ENCODE measurements around the gene CCK. TPM values are rescaled to one million over a fixed set of nuclear protein-coding genes. Genes with fewer than 3 reads are reported as not detected.

CCK gene
- polyA plus RNA-seq, 1 donor (not counting 4 experiments of a cell fraction or from before 2014, with no cell fraction given), result 8.2 TPM

DNA sequence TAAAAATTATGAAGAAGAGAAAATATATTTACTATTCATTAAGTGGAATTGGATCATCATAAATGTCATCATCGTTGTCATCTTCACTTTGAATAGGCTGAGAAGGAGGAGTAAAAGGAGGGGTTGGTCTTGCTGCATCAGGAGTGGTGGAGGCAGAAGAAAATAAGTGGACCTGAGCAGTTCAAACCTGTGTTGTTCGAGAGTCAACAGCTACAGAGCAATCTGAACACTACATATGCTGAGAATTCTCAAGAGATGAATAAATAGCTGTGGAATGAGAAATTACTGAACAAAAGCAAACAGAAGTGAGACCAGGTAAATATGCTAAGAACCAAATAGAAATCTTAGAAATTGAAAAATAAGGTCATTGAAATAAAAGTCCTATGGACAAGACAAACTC lies 32.3 kb upstream of the CCK start:
- Histone ChIP-seq H3K36me3 (ENCODE audit: control insufficient read depth in 2 of 2, extremely low read depth in 1 of 2, insufficient read depth in 2 of 2, low read length in 2 of 2) (no peaks in the 10 kb centered on the region), H3K4me1 (ENCODE audit: control insufficient read depth, extremely low read depth, insufficient read depth, low read length) (no peaks in the 10 kb centered on the region), H3K9me3 (ENCODE audit: control insufficient read depth, low read depth, low read length) (no peaks in the 10 kb centered on the region), H2AFZ (ENCODE audit: control insufficient read depth, low read length) (no peak overlapping the region), H3K27me3 (ENCODE audit: control insufficient read depth, extremely low read depth, insufficient read depth, low read length) (peaks cover 4% of the 10 kb centered on the region), H4K20me1 (ENCODE audit: control insufficient read depth, extremely low read depth, insufficient read depth, low read length) (no peaks in the 10 kb centered on the region), H3K9ac (ENCODE audit: control insufficient read depth, extremely low read depth, insufficient read depth, low read length) (no peak overlapping the region), H3K27ac (ENCODE audit: control insufficient read depth, insufficient read depth, low read length) (no peak overlapping the region), H3K4me2 (ENCODE audit: control insufficient read depth, extremely low read depth, insufficient read depth, low read depth, low read length) (no peak overlapping the region), H3K79me2 (ENCODE audit: control insufficient read depth, insufficient read depth, low read length) (no peaks in the 10 kb centered on the region), H3K4me3 (ENCODE audit: control insufficient read depth in 2 of 3, extremely low read depth in 1 of 3, insufficient read depth in 2 of 3, low read depth in 1 of 3, low read length in 3 of 3) (no peak overlapping the region), H3K9me1 (ENCODE audit: control insufficient read depth, extremely low read depth, insufficient read depth, low read length) (no peaks in the 10 kb centered on the region)
- DNase-seq (ENCODE audit: low read depth, low spot score), result no peak
- dilution Hi-C loops (cut with MboI; ENCODE audit: extremely low pct_ligation_motif_present, low sequenced_read_pairs), result no loop called here
- no peak for FAIRE-seq
- TF ChIP-seq, protein P1, sequence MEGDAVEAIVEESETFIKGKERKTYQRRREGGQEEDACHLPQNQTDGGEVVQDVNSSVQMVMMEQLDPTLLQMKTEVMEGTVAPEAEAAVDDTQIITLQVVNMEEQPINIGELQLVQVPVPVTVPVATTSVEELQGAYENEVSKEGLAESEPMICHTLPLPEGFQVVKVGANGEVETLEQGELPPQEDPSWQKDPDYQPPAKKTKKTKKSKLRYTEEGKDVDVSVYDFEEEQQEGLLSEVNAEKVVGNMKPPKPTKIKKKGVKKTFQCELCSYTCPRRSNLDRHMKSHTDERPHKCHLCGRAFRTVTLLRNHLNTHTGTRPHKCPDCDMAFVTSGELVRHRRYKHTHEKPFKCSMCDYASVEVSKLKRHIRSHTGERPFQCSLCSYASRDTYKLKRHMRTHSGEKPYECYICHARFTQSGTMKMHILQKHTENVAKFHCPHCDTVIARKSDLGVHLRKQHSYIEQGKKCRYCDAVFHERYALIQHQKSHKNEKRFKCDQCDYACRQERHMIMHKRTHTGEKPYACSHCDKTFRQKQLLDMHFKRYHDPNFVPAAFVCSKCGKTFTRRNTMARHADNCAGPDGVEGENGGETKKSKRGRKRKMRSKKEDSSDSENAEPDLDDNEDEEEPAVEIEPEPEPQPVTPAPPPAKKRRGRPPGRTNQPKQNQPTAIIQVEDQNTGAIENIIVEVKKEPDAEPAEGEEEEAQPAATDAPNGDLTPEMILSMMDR (optimal IDR thresholded peaks at IDR 0.05 in 1 of 3, IDR thresholded peaks at IDR 0.05 in 1 of 3, conservative IDR thresholded peaks at IDR 0.05 in 1 of 3; ENCODE audit: extremely low read depth in 1 of 3, insufficient read depth in 2 of 3, low read length in 3 of 3), result no peak
- no peak for TF ChIP-seq EZH2 (IDR thresholded peaks at IDR 0.05; ENCODE audit: low read length)

GRCh38 chr3:42292009-42292408 lies 26.0 kb upstream of the CCK start:
- no peaks in the 10 kb centered on the region for H3K9me1 ChIP-seq (ENCODE audit: control insufficient read depth, extremely low read depth, insufficient read depth, low read length)
- no peak overlapping the region for H3K27ac ChIP-seq (ENCODE audit: control insufficient read depth, insufficient read depth, low read length)
- no peaks in the 10 kb centered on the region for H3K79me2 ChIP-seq (ENCODE audit: control insufficient read depth, insufficient read depth, low read length)
- FAIRE-seq (no peak), DNase-seq (ENCODE audit: low read depth, low spot score) (no peak)
- dilution Hi-C loops (cut with MboI; ENCODE audit: extremely low pct_ligation_motif_present, low sequenced_read_pairs), result no loop called here
- H3K4me3 ChIP-seq (ENCODE audit: control insufficient read depth in 2 of 3, extremely low read depth in 1 of 3, insufficient read depth in 2 of 3, low read depth in 1 of 3, low read length in 3 of 3), result no peak overlapping the region
- TF ChIP-seq, protein P1 (optimal IDR thresholded peaks at IDR 0.05 in 1 of 3, IDR thresholded peaks at IDR 0.05 in 1 of 3, conservative IDR thresholded peaks at IDR 0.05 in 1 of 3; ENCODE audit: extremely low read depth in 1 of 3, insufficient read depth in 2 of 3, low read length in 3 of 3), result no peak
- TF ChIP-seq EZH2 (IDR thresholded peaks at IDR 0.05; ENCODE audit: low read length), result no peak
- H3K4me2 ChIP-seq (ENCODE audit: control insufficient read depth, extremely low read depth, insufficient read depth, low read depth, low read length), result no peak overlapping the region
- H3K4me1 ChIP-seq (ENCODE audit: control insufficient read depth, extremely low read depth, insufficient read depth, low read length), result no peaks in the 10 kb centered on the region
- H2AFZ ChIP-seq (ENCODE audit: control insufficient read depth, low read length), result no peak overlapping the region
- H3K9ac ChIP-seq (ENCODE audit: control insufficient read depth, extremely low read depth, insufficient read depth, low read length), result no peak overlapping the region
- no peaks in the 10 kb centered on the region for H3K9me3 ChIP-seq (ENCODE audit: control insufficient read depth, low read depth, low read length)
- no peaks in the 10 kb centered on the region for H4K20me1 ChIP-seq (ENCODE audit: control insufficient read depth, extremely low read depth, insufficient read depth, low read length)
- no peaks in the 10 kb centered on the region for H3K36me3 ChIP-seq (ENCODE audit: control insufficient read depth in 2 of 2, extremely low read depth in 1 of 2, insufficient read depth in 2 of 2, low read length in 2 of 2)
- peaks cover 9% of the 10 kb centered on the region for H3K27me3 ChIP-seq (ENCODE audit: control insufficient read depth, extremely low read depth, insufficient read depth, low read length)
